GM12891 (cell line): ENCODE results near the gene AK3.

Experiments used
- POLR2A ChIP-seq: IDR thresholded peaks from 2 replicates; pipeline ENCODE4 v1.6.1; 2011; ENCODE audit warnings: low read depth, low read length, control low read depth
- POLR2AphosphoS5 ChIP-seq: IDR thresholded peaks from 2 replicates; pipeline ENCODE4 v1.6.1; 2011; ENCODE audit warnings: low read depth, low read length, control low read depth
- SPI1 ChIP-seq: IDR thresholded peaks from 2 replicates; pipeline ENCODE4 v1.6.1; 2011; ENCODE audit warnings: low read depth, low read length, control low read depth
- TAF1 ChIP-seq: IDR thresholded peaks from 2 replicates; pipeline ENCODE4 v1.6.1; 2011; ENCODE audit warnings: low read depth, low read length, control low read depth

- TF ChIP-seq POLR2A = no peak
- TF ChIP-seq SPI1 = no peak
- no peak for TF ChIP-seq POLR2AphosphoS5
- no peak for TF ChIP-seq TAF1
Measured at GRCh38 chr9:4665357-4665756, 75.6 kb downstream of the AK3 start.
